AG09319 (cell line): ENCODE measurements around the gene STAG3.
"Not testable (repeated sequence)": the region's sequence is repeated elsewhere in the genome, so short reads cannot be mapped to it uniquely, and the experiment has no call there.

Experiments
- DNase-seq: peaks from one replicate; pipeline ENCODE4 v3.0.0-alpha.2; 2010; ENCODE audit warnings: low read depth; ENCODE audit errors: extremely low read depth
- TF ChIP-seq, protein P1 (sequence below): IDR thresholded peaks from 2 replicates; pipeline ENCODE4 v1.5.1; 2011; ENCODE audit warnings: low read depth, mild to moderate bottlenecking, inconsistent platforms, low read length, moderate library complexity

STAG3 gene

DNA sequence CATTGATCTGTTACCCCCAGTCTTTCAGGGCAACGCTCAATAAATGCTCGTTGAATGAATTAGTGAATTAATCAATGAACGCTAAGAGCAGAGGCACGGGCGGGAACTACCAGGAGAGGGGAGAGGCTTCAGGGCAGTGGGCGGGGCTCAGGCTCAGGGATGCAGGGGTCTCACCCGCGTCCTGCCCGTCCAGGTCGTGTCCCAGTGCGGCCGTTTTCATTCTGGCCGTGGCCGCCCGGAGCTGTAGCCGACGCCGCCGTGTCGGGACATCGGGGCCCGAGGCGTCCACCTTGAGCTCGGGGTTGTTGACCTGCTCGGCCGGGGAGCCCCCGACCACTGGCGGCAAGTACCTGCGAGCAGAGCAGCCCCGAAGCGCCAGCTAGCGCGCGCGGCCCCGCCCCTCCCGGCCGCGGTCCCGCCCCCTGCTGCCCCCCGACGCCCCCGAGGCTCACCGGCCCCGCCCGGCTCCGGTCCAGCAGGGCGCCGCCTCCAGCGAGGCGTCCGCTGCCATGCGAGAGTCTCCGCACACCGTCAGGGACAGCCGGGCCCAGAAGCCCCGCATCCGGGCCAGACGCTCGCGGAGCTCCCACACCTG is 6.5 kb upstream of the STAG3 start:
- DNase-seq: no peak
- TF ChIP-seq, protein P1, sequence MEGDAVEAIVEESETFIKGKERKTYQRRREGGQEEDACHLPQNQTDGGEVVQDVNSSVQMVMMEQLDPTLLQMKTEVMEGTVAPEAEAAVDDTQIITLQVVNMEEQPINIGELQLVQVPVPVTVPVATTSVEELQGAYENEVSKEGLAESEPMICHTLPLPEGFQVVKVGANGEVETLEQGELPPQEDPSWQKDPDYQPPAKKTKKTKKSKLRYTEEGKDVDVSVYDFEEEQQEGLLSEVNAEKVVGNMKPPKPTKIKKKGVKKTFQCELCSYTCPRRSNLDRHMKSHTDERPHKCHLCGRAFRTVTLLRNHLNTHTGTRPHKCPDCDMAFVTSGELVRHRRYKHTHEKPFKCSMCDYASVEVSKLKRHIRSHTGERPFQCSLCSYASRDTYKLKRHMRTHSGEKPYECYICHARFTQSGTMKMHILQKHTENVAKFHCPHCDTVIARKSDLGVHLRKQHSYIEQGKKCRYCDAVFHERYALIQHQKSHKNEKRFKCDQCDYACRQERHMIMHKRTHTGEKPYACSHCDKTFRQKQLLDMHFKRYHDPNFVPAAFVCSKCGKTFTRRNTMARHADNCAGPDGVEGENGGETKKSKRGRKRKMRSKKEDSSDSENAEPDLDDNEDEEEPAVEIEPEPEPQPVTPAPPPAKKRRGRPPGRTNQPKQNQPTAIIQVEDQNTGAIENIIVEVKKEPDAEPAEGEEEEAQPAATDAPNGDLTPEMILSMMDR: no peak

DNA sequence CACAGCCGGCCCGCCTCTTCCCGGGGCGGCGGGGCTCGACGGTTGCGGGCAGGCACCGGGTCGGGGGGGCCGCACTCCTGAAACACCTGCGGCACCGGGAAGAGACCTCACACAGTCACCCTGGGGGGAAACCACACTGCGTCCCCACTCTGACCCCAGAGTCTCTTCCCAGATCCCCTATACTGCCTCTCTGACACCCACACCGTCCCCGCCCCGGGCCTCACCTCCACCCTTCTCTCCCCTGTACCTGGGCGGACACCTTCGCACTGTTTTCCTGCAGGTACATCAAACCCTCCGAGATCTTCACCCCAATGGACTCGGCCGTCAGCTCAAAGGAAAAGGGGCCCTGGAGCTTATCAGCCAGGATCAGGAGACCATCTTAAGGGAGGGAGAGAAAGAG is 5.9 kb upstream of the STAG3 start:
- DNase-seq: no peak
- TF ChIP-seq, protein P1: no peak

DNA sequence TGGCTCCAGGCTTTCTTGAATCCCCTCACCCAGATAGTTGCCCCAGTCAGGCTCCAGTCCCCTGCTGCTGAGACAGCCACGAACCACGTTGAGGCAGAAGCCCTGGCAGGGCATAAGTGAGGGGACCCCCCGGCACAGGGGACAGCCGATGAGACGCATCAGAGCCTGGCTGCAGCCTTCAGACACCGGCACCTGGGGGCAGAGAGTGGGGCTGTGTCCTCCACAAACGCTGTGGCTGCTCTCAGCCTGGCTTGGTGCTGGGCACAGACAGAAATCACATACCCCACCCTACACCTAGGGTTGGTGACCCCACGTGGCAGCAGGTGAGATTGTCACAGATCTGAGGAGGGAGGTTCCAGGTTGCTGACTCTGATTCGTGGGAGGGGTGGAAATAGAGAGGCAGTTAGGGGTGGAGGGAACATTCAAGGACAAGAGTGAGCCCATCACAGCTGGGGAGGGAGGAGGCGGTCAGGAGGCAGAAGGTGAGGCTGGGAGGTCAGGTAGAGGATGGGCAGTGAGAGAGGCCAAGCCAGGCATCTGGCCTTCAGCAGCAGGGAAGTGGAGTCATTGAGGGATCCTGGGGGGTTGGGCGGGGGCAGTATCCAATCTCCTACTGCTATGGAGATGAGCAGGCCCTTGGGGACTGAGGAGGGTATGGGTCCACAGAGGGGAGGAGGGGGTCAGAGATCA is 3.8 kb upstream of the STAG3 start:
- no peak for DNase-seq
- TF ChIP-seq, protein P1: no peak

DNA sequence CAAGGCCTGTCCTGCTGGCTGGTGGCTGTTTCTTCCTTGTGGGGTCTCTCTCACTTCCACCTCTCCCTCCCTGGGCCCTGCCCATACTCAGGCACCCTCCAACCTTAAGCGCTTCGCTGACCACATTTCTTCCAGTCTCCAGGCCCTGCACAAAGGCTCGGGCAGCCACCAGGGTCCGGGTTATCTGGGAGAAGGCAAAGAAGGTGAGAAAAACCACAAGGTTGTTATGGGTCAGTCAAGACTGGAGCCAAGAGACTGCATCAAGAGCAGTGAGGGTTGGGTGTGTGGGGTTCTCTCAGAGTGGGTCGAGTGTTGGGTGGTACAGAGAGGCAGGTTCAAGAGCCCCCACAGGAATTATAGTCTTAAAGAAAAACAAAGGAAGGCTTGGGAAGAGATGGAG is 3.1 kb upstream of the STAG3 start:
- no peak for DNase-seq
- TF ChIP-seq, protein P1: no peak

DNA sequence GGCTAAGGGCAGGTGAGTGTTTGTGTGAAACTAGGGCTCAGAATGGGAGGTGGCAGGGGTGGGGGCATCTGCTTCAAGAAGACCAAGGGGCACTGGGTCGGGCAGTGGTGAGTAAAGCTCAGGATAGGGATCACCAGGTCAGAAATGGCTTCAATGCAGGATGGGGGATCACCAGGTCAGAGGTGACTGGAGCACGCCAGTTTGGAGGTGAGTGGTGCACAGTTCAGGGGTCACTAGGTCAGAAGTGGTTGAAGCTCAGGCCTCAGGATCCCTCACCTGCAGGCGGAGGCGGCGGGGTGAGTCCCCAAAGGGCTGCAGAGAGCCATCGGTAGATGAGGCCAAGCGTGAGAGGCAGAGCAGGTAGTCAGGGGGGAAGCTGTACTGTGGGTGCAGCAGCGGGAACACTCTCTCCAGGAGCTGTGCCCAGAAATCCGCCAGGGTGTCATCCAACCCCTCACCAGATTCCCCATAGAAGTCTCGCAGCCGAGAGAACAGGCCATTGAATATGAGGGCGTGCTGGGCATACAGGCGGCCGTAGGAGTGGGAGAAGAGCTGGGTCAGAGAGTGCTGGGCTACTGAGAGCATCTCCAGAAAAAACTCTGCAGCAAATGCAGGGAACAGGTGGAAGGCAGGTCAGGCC is 2.3 kb upstream of the STAG3 start:
- TF ChIP-seq, protein P1: no peak
- no peak for DNase-seq

DNA sequence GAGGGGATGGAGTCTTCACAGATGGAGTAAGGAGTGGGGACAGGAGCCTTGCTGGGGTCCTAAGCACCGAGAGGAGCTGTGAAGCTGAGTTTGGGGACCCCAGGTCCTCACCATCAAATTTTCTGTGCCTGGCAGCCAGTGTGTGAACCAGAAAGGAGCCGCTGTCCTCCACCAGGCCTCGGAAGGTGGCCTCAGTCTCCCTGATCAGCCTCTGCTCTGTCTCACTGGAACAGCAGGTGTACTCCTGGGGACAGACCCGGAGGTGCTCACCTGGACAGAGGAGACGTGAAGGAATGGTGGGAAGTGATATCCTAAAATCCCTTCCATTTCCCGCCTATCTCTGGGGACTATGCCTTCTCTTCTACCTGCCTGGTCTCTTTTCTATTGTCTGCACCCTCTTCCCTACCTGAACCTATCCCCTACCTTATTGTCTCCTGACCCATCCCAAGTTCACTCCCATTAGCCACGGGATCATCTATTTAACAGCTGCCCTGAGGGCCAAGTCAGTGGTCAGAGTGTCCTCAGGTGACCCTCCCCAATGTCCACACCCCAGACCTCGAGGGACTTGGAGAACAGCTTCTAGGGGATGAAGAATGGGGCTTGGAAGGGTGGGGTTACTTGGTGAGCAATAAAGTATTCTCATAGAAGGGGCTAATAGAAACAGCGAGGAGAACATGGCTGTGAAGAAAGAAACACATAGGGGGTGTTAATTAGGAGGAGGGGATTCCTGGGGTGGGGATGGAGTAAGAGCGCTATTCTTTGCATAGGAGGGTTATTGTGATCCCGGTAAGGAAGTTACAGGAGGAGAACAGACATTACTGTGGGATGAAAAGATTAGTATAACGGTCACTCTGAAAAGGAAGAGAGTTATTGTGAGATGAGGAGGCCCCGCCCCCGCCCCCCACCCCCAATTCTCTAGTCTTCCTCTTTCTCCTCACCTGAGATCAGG is 1.3 kb upstream of the STAG3 start:
- TF ChIP-seq, protein P1: no peak
- DNase-seq: no peak

DNA sequence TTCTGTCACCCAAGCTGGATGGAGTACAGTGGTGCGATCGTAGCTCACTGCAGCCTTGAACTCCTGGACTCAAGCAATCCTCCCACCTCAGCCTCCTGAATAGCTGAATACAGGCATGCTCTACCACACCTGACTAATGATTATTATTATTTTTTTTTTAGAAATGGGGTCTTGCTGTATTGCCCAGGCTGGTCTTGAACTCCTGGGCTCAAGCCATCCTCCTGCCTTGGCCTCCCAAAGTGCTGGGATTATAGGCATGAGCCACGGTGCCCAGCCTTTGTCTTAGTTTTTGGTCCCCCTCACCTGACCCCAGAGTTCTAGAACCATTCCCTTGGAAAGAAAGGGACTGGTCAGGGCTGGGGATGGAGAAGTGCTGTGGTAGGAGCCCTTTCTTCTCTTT is 2.4 kb downstream of the STAG3 start:
- DNase-seq: not testable (repeated sequence)

DNA sequence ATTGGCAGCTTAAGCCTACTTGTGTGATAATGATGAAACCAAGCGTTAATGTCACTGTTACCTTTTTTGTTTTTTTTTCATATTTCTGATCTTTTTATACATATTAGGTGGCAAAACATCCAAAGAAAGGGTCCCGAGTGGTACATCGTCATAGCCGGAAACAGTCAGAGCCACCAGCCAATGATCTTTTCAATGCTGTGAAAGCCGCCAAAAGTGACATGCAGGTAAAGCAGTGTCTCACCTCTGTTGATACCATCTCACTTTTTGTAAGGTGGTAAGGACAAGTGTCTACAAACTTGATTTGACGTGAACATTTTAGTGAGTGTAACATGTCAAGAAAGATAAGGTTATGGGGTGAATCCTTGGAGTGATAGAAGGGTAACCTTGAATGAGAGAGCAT is 4.9 kb downstream of the STAG3 start:
- DNase-seq: not testable (repeated sequence)

DNA sequence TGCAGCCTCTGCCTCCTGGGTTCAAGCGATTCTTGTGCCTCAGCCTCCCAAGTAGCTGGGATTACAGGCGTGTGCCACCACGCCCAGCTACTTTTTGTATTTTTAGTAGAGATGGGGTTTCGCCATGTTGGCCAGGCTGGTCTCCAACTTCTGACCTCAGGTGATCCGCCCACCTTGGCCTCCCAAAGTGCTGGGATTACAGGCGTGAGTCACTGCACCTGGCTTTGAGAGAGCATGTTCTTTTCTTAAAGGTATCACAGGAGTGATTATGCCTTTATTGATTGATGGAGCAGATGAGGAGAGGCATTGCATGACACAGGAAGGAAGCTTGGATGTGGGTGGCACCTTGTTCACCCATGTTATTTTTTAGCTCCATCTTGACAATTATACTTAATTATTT is 5.4 kb downstream of the STAG3 start:
- DNase-seq: not testable (repeated sequence)
